GM19023 (cell line): ENCODE data around the gene RAB11FIP3.
"Not testable (repeated sequence)": the region's sequence is repeated elsewhere in the genome, so short reads cannot be mapped to it uniquely, and the experiment has no call there.

Source experiments
- ATAC-seq: cut with Tn5 transposase; IDR thresholded peaks from one replicate; pipeline ENCODE4 v1.9.1; 2021; ENCODE audit warnings: mild to moderate bottlenecking, moderate library complexity; ENCODE audit not compliant: unreplicated experiment

The RAB11FIP3 gene

GRCh38 chr16:483341-484075 lies 58.1 kb downstream of the RAB11FIP3 start:
- ATAC-seq: no peak

- no peak for ATAC-seq
Observed at GRCh38 chr16:489606-490005, 64.2 kb downstream of the RAB11FIP3 start.

- no peak for ATAC-seq
Observed at GRCh38 chr16:490768-491167, 65.3 kb downstream of the RAB11FIP3 start.

- ATAC-seq: no peak
Observed at GRCh38 chr16:491220-491919, 65.9 kb downstream of the RAB11FIP3 start.

GRCh38 chr16:492211-492875 lies 66.9 kb downstream of the RAB11FIP3 start:
- no peak for ATAC-seq

GRCh38 chr16:494676-495075 lies 69.2 kb downstream of the RAB11FIP3 start:
- not testable (repeated sequence) for ATAC-seq

GRCh38 chr16:495127-495748 lies 69.8 kb downstream of the RAB11FIP3 start:
- ATAC-seq: no peak

- no peak for ATAC-seq
Observed at GRCh38 chr16:496097-496886, 70.8 kb downstream of the RAB11FIP3 start.

GRCh38 chr16:497258-497657 lies 71.8 kb downstream of the RAB11FIP3 start:
- ATAC-seq: no peak

- ATAC-seq: no peak
Observed at GRCh38 chr16:499924-500323, 74.5 kb downstream of the RAB11FIP3 start.

- no peak for ATAC-seq
Observed at GRCh38 chr16:500709-501108, 75.3 kb downstream of the RAB11FIP3 start.

- no peak for ATAC-seq
Observed at GRCh38 chr16:502179-502943, 76.9 kb downstream of the RAB11FIP3 start.

GRCh38 chr16:503150-504071 lies 78.0 kb downstream of the RAB11FIP3 start:
- no peak for ATAC-seq

- ATAC-seq: no peak
Observed at GRCh38 chr16:505479-506245, 80.2 kb downstream of the RAB11FIP3 start.

GRCh38 chr16:506246-506546 lies 80.7 kb downstream of the RAB11FIP3 start:
- ATAC-seq: no peak

- not testable (repeated sequence) for ATAC-seq
Observed at GRCh38 chr16:507527-507926, 82.1 kb downstream of the RAB11FIP3 start.

- no peak for ATAC-seq
Observed at GRCh38 chr16:507996-508395, 82.5 kb downstream of the RAB11FIP3 start.
